ENCODE results near the gene ANKS1B. TPM values are rescaled to one million over a fixed set of nuclear protein-coding genes. Genes with fewer than 3 reads are reported as not detected.
"Not testable (repeated sequence)": the region's sequence is repeated elsewhere in the genome, so short reads cannot be mapped to it uniquely, and the experiment has no call there.

Gene ANKS1B
- polyA plus RNA-seq, 1 experiment: 0.27 TPM

DNA sequence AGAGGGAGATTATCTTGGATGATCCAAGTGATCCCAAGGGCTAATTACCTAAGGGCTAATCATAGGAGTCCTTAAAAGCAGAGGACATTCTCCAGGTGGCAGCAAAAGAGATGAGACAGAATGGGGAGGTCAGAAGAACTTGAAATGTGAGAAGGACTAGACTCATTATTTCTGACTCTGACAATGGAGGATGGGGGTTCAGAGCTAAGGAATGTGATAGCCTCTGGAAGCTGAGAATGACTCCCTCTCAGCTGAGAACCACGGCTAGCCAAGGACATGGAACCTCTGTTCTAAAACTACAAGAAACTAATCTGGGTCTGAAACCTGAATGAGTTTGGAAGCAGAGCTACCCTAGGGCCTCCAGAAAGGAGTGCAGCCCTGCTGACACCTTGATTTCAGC, 35.6 kb upstream of the ANKS1B start:
- no peak for DNase-seq (ENCODE audit: low read depth)
- Histone ChIP-seq H3K36me3 (ENCODE audit: control insufficient read depth, insufficient read depth, low read length) (no peaks in the 10 kb centered on the region), H3K4me3 (ENCODE audit: low read depth, low read length) (no peak overlapping the region), H3K27me3 (ENCODE audit: control insufficient read depth, insufficient read depth, low read length) (no peaks in the 10 kb centered on the region)
- ChIA-PET CTCF (interaction anchor here (0.5 to 0.6 kb wide), 2 partner anchors 580 to 1679 kb away, joined by 3 read pairs; no protein-coding TSS in a partner anchor), POLR2A (no interaction called here)
- TF ChIP-seq, protein P1, sequence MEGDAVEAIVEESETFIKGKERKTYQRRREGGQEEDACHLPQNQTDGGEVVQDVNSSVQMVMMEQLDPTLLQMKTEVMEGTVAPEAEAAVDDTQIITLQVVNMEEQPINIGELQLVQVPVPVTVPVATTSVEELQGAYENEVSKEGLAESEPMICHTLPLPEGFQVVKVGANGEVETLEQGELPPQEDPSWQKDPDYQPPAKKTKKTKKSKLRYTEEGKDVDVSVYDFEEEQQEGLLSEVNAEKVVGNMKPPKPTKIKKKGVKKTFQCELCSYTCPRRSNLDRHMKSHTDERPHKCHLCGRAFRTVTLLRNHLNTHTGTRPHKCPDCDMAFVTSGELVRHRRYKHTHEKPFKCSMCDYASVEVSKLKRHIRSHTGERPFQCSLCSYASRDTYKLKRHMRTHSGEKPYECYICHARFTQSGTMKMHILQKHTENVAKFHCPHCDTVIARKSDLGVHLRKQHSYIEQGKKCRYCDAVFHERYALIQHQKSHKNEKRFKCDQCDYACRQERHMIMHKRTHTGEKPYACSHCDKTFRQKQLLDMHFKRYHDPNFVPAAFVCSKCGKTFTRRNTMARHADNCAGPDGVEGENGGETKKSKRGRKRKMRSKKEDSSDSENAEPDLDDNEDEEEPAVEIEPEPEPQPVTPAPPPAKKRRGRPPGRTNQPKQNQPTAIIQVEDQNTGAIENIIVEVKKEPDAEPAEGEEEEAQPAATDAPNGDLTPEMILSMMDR (IDR thresholded peaks at IDR 0.05; ENCODE audit: insufficient read depth, low read depth, low read length): no peak

DNA sequence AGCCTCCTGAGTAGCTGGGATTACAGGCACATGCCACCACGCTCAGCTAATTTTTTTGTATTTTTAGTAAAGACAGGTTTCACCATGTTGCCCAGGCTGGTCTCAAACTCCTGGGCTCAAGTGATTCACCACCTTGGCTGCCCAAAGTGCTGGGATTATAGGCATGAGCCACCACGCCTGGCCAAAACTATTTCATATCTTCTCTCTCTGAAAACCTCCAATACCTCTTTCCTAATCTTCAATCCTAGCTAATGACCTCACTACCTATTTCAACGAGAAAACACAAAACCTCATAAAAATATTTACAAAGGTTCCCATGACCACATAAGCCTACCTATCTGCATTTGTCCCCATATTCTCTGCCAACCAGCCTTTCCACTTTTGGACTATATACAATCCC, 32.3 kb upstream of the ANKS1B start:
- Histone ChIP-seq H3K27me3 (ENCODE audit: control insufficient read depth, insufficient read depth, low read length) (no peaks in the 10 kb centered on the region), H3K36me3 (ENCODE audit: control insufficient read depth, insufficient read depth, low read length) (no peaks in the 10 kb centered on the region), H3K4me3 (ENCODE audit: low read depth, low read length) (no peak overlapping the region)
- TF ChIP-seq, protein P1 (IDR thresholded peaks at IDR 0.05; ENCODE audit: insufficient read depth, low read depth, low read length): no peak
- CTCF ChIA-PET: interaction anchor here (0.8 kb wide), 1 partner anchor 137 kb away, joined by 3 read pairs; no protein-coding TSS in a partner anchor
- POLR2A ChIA-PET: no interaction called here
- no peak for DNase-seq (ENCODE audit: low read depth)

DNA sequence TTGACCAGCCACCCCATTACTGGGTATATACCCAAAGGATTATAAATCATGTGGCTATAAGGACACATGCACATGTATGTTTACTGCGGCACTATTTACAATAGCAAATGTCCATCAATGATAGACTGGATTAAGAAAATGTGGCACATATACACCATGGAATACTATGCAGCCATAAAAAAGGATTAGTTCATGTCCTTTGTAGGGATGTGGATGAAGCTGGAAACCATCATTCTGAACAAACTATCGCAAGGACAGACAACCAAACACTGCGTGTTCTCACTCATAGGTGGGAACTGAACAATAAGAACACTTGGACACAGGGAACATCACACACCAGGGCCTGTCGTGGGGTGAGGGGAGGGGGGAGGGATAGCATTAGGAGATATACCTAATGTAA, 31.6 kb upstream of the ANKS1B start:
- CTCF ChIA-PET, POLR2A ChIA-PET: not testable (repeated sequence)

DNA sequence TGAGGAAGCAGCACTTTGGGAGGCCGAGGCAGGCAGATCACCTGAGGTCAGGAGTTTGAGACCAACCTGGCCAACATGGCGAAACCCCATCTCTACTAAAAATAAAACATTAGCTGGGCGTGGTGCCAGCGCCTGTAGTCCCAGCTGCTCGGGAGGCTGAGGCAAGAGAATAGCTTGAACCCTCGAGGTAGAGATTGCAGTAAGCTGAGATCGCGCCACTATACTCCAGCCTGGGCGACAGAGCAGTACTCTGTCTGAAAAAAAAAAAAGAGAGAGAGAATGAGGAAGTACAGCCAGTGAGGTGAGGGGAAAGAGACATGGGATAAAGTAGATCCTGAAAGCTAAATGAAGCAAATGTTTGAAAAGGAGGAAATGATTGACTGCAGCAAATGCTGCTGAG, 21.1 kb upstream of the ANKS1B start:
- POLR2A ChIA-PET; DNase-seq (ENCODE audit: low read depth); H3K36me3 ChIP-seq (ENCODE audit: control insufficient read depth, insufficient read depth, low read length); H3K4me3 ChIP-seq (ENCODE audit: low read depth, low read length); H3K27me3 ChIP-seq (ENCODE audit: control insufficient read depth, insufficient read depth, low read length): not testable (repeated sequence)
- CTCF ChIA-PET: interaction anchor here (0.6 kb wide), 1 partner anchor 10 kb away, joined by 4 read pairs; no protein-coding TSS in a partner anchor

More for the DNA sequence above, 31.6 kb upstream of the ANKS1B start:
- not testable (repeated sequence) for H3K27me3 ChIP-seq (ENCODE audit: control insufficient read depth, insufficient read depth, low read length); H3K4me3 ChIP-seq (ENCODE audit: low read depth, low read length); DNase-seq (ENCODE audit: low read depth); H3K36me3 ChIP-seq (ENCODE audit: control insufficient read depth, insufficient read depth, low read length)

DNA sequence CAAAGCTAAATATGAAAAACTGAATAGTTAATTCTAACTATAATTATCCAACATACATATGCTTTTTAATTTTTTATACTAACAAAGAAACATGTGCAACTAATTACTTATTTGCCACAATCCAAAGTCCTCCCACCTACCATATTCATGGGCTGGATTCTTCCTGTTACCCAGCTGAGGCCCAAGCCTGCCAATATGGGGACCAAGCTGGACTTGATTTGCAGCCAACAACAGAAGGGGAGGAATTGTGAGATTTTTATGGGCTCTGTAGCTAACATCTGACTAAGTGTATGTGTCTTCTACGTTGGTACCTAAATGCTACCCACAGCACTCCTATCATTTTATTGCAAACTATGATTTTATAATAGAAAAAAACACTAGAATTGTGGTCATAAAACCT, 13.1 kb upstream of the ANKS1B start:
- no peaks in the 10 kb centered on the region for H3K36me3 ChIP-seq (ENCODE audit: control insufficient read depth, insufficient read depth, low read length)
- DNase-seq (ENCODE audit: low read depth): no peak
- TF ChIP-seq, protein P1 (IDR thresholded peaks at IDR 0.05; ENCODE audit: insufficient read depth, low read depth, low read length): no peak
- no peak overlapping the region for H3K4me3 ChIP-seq (ENCODE audit: low read depth, low read length)
- CTCF ChIA-PET: no interaction called here
- POLR2A ChIA-PET: no interaction called here
- no peaks in the 10 kb centered on the region for H3K27me3 ChIP-seq (ENCODE audit: control insufficient read depth, insufficient read depth, low read length)

DNA sequence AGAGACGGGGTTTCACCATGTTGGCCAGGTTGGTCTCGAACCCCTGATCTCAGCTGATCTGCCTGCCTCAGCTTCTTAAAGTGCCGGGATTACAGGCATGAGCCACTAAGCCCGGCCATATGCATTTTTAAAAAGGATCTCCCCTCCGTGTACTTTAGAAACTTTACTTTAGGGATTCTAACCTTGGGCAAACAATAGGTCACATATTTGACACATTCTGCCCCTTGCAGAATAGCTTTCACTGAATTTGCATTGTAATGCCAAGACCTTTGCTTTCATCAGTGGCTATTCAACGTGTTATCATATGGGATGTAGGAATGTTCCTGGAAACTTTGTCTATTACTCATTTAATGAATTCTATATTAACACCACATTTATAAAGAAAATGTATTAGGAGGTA, 11.4 kb upstream of the ANKS1B start:
- no peak for DNase-seq (ENCODE audit: low read depth)
- no peaks in the 10 kb centered on the region for H3K27me3 ChIP-seq (ENCODE audit: control insufficient read depth, insufficient read depth, low read length)
- ChIA-PET CTCF (interaction anchor here (1.0 kb wide), 1 partner anchor 10 kb away, joined by 4 read pairs; no protein-coding TSS in a partner anchor), POLR2A (no interaction called here)
- H3K36me3 ChIP-seq (ENCODE audit: control insufficient read depth, insufficient read depth, low read length): no peaks in the 10 kb centered on the region
- H3K4me3 ChIP-seq (ENCODE audit: low read depth, low read length): no peak overlapping the region
- TF ChIP-seq, protein P1 (IDR thresholded peaks at IDR 0.05; ENCODE audit: insufficient read depth, low read depth, low read length): no peak
